H9 (cell line): ENCODE data around the gene SOX15. TPM values are rescaled to one million over a fixed set of nuclear protein-coding genes. Genes with fewer than 3 reads are reported as not detected.
A peak's percentile ranks its signal among the peaks of the same experiment; 100 is the strongest.

Source experiments
- DNase-seq: peaks from one replicate; pipeline ENCODE4 v3.0.0-alpha.2; 2017
- H2AFZ ChIP-seq: one replicate; pipeline ENCODE4 v1.6.1; 2013; ENCODE audit warnings: mild to moderate bottlenecking, low read length, control low read depth, moderate library complexity
- H2AK5ac ChIP-seq: 2 replicates; pipeline ENCODE4 v1.6.1; 2013; ENCODE audit warnings: low read length, control low read depth, mixed read lengths; ENCODE audit not compliant: insufficient read length
- H2BK120ac ChIP-seq: one replicate; pipeline ENCODE4 v1.6.1; 2013; ENCODE audit warnings: low read depth, mild to moderate bottlenecking, low read length, control low read depth, inconsistent platforms; ENCODE audit not compliant: poor library complexity, severe bottlenecking
- H2BK12ac ChIP-seq: 2 replicates; pipeline ENCODE4 v1.6.1; 2013; ENCODE audit warnings: low read length, control low read depth, mixed read lengths, low read depth; ENCODE audit not compliant: insufficient read length
- H2BK15ac ChIP-seq: 2 replicates; pipeline ENCODE4 v1.6.1; 2013; ENCODE audit warnings: low read depth, low read length, control low read depth
- H2BK20ac ChIP-seq: one replicate; pipeline ENCODE4 v1.6.1; 2013; ENCODE audit warnings: low read depth, mild to moderate bottlenecking, low read length, control low read depth, inconsistent platforms; ENCODE audit not compliant: poor library complexity, severe bottlenecking
- H2BK5ac ChIP-seq: 2 replicates; pipeline ENCODE4 v1.6.1; 2013; ENCODE audit warnings: low read length, control low read depth, mixed read lengths; ENCODE audit not compliant: insufficient read length
- H3K14ac ChIP-seq: 2 replicates; pipeline ENCODE4 v1.6.1; 2013; ENCODE audit warnings: low read length, control low read depth; ENCODE audit not compliant: insufficient read depth
- H3K18ac ChIP-seq: 2 replicates; pipeline ENCODE4 v1.6.1; 2013; ENCODE audit warnings: low read depth, mild to moderate bottlenecking, mixed read lengths, low read length, control low read depth; ENCODE audit not compliant: insufficient read length
- H3K23ac ChIP-seq: 2 replicates; pipeline ENCODE4 v1.6.1; 2013; ENCODE audit warnings: low read length, control low read depth, mixed read lengths, low read depth; ENCODE audit not compliant: insufficient read length
- H3K23me2 ChIP-seq: 2 replicates; pipeline ENCODE4 v1.6.1; 2013; ENCODE audit warnings: low read depth, mild to moderate bottlenecking, mixed read lengths, low read length, control low read depth; ENCODE audit not compliant: insufficient read length, poor library complexity, severe bottlenecking
- H3K27ac ChIP-seq: 2 replicates; pipeline ENCODE4 v1.5.1; 2013; ENCODE audit warnings: low read length, control low read depth, mixed read lengths, low read depth; ENCODE audit not compliant: insufficient read length
- H3K27me3 ChIP-seq: 2 replicates; pipeline ENCODE4 v1.6.1; 2013; ENCODE audit warnings: low read length, control low read depth, inconsistent platforms; ENCODE audit not compliant: insufficient read depth
- H3K4ac ChIP-seq: 2 replicates; pipeline ENCODE4 v1.6.1; 2013; ENCODE audit warnings: low read depth, mild to moderate bottlenecking, control low read depth, inconsistent platforms, low read length, moderate library complexity
- H3K4me1 ChIP-seq: 2 replicates; pipeline ENCODE4 v1.6.1; 2013; ENCODE audit warnings: low read length, control low read depth, inconsistent platforms; ENCODE audit not compliant: insufficient read depth
- H3K4me2 ChIP-seq: 2 replicates; pipeline ENCODE4 v1.6.1; 2013; ENCODE audit warnings: low read length, control low read depth, mixed read lengths; ENCODE audit not compliant: insufficient read length, insufficient read depth
- H3K56ac ChIP-seq: 2 replicates; pipeline ENCODE4 v1.6.1; 2013; ENCODE audit warnings: low read depth, mild to moderate bottlenecking, mixed read lengths, low read length, control low read depth; ENCODE audit not compliant: insufficient read length
- H3K79me1 ChIP-seq: 2 replicates; pipeline ENCODE4 v1.6.1; 2013; ENCODE audit warnings: low read depth, mild to moderate bottlenecking, moderate library complexity, low read length, control low read depth, inconsistent platforms; ENCODE audit not compliant: insufficient read depth, poor library complexity, severe bottlenecking
- H3K79me2 ChIP-seq: 2 replicates; pipeline ENCODE4 v1.6.1; 2013; ENCODE audit warnings: low read length, control low read depth, inconsistent platforms; ENCODE audit not compliant: insufficient read depth
- H3K9ac ChIP-seq: 2 replicates; pipeline ENCODE4 v1.6.1; 2013; ENCODE audit warnings: low read length, control low read depth, mixed read lengths; ENCODE audit not compliant: insufficient read length; ENCODE audit errors: extremely low read depth
- H3K9me3 ChIP-seq: one replicate; pipeline ENCODE4 v1.6.1; 2013; ENCODE audit warnings: low read depth, low read length, inconsistent platforms; ENCODE audit not compliant: control insufficient read depth
- H3T11ph ChIP-seq: one replicate; pipeline ENCODE4 v1.6.1; 2013; ENCODE audit warnings: mild to moderate bottlenecking, low read length, control low read depth, inconsistent platforms
- H4K20me1 ChIP-seq: one replicate; pipeline ENCODE4 v1.6.1; 2013; ENCODE audit not compliant: control insufficient read depth, insufficient read length, insufficient read depth
- H4K5ac ChIP-seq: 2 replicates; pipeline ENCODE4 v1.6.1; 2013; ENCODE audit warnings: low read depth, mild to moderate bottlenecking, mixed read lengths, low read length, control low read depth; ENCODE audit not compliant: insufficient read length
- H4K8ac ChIP-seq: replicated peaks from 2 replicates; pipeline ENCODE4 v1.6.1; 2013; ENCODE audit warnings: low read length, control low read depth, mixed read lengths, low read depth; ENCODE audit not compliant: insufficient read length
- H4K91ac ChIP-seq: 2 replicates; pipeline ENCODE4 v1.6.1; 2013; ENCODE audit warnings: low read depth, mild to moderate bottlenecking, moderate library complexity, mixed read lengths, low read length, control low read depth; ENCODE audit not compliant: insufficient read length
- H3K27ac Mint-ChIP-seq, 3 experiments: 2 replicates in 2 of 3; 3 replicates in 1 of 3; pipeline ENCODE4 v1.8.0; 2020 to 2021; ENCODE audit warnings: mixed read lengths in 3 of 3, mild to moderate bottlenecking in 1 of 3, moderate library complexity in 1 of 3
- H3K27me3 Mint-ChIP-seq: 2 replicates; pipeline ENCODE4 v1.8.0; 2021; ENCODE audit warnings: low read depth, mild to moderate bottlenecking, moderate library complexity, mixed read lengths
- H3K36me3 Mint-ChIP-seq, 3 experiments: 2 replicates in 2 of 3; 3 replicates in 1 of 3; pipeline ENCODE4 v1.8.0; 2020 to 2021; ENCODE audit warnings: low read depth in 3 of 3, mixed read lengths in 3 of 3; ENCODE audit not compliant: insufficient read depth in 1 of 3
- H3K4me1 Mint-ChIP-seq, 2 experiments: 2 replicates each; pipeline ENCODE4 v1.8.0; 2020; ENCODE audit warnings: mixed read lengths in 2 of 2
- H3K4me3 Mint-ChIP-seq, 2 experiments: 2 replicates in 1 of 2; 3 replicates in 1 of 2; pipeline ENCODE4 v1.8.0; 2020 to 2021; ENCODE audit warnings: mild to moderate bottlenecking in 2 of 2, mixed read lengths in 2 of 2, moderate library complexity in 1 of 2
- H3K9me3 Mint-ChIP-seq, 2 experiments: 2 replicates in 1 of 2; 3 replicates in 1 of 2; pipeline ENCODE4 v1.8.0; 2020; ENCODE audit warnings: mild to moderate bottlenecking in 2 of 2, mixed read lengths in 2 of 2, moderate library complexity in 1 of 2
- WGBS: extraction: QIAGEN DNeasy Blood & Tissue Kit; methylation state at CpG from one replicate; pipeline ENCODE4 v1.1.7; 2013; ENCODE audit warnings: missing lambda C conversion rate, low lambda C conversion rate, mixed read lengths; ENCODE audit not compliant: insufficient read length; ENCODE audit errors: extremely low coverage; 5-methylcytosine and 5-hydroxymethylcytosine counted together
- total RNA-seq: library from RNA; stranded (reverse); gene quantifications from 2 replicates; pipeline ENCODE4 v1.2.1, GENCODE V29; 2021
- TF ChIP-seq, protein P1 (sequence below): fragments of 200-600 bp; sonication (generic); conservative IDR thresholded peaks from 3 replicates; pipeline ENCODE4 v1.8.0; 2021; ENCODE audit warnings: antibody characterized with exemption, mild to moderate bottlenecking

SOX15 gene
- total RNA-seq, 1 experiment from 2014 or later = 7.7 TPM

DNA sequence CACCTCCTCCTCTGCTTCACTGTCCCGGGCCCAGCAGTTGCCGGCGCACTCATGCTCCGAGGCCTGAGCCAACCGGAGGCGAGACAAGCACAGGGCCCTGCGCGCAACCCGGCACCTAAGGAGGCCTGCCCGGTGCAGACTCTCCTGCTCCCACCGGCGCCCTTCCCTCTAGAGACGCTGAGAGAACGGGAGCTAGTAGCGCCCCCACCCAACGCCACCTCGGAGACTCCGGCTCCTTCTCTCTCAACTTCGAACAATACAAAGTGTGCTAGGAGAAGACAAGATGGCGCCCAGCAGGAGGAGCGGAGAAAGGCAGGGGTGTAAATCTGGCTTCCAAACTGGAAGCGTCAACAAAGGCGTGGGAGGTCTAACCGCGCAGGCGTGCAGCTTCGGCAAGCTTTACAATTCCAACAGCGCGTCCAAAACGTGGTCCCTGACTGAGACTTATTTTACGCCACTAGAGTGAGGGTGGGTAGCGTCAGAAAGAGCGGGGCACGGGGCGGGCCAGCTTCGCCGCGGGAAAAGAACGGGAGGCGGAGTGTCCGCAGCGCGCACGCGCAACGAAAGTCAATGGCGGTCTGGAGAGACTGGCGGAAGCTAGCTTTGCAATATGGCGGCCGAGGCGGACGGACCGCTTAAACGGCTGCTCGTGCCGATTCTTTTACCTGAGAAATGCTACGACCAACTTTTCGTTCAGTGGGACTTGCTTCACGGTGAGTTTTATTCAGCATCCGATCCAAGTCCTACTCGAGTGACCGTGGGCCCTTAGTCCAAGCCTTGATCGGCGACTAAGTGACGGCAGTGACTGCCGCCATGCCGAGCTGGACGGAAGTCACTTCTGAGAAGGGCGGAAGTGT lies 6.4 kb downstream of the SOX15 start, which contains the start of gene MPDU1:
Gene MPDU1 (plus strand): TSS at position 600 of the 857 bp plus-strand sequence. CDS start 11 bp downstream, at position 611.
- no peak within 1 kb of the TSS for H3K23ac ChIP-seq
- H3K18ac ChIP-seq = peak within 1 kb of the TSS; percentile 100
- peak within 1 kb of the TSS; percentile 96 for H4K91ac ChIP-seq
- H3K27ac ChIP-seq = peak within 1 kb of the TSS; percentile 96
- peak within 1 kb of the TSS; percentile 93 for H3T11ph ChIP-seq
- peak within 1 kb of the TSS; percentile 92 for H2BK5ac ChIP-seq
- H3K4me3 Mint-ChIP-seq = peak within 1 kb of the TSS; percentile 98
- WGBS = no CpG with 5 or more reads among the region's 69 CpGs
- no peak within 1 kb of the TSS for H2BK15ac ChIP-seq
- TF ChIP-seq, protein P1, sequence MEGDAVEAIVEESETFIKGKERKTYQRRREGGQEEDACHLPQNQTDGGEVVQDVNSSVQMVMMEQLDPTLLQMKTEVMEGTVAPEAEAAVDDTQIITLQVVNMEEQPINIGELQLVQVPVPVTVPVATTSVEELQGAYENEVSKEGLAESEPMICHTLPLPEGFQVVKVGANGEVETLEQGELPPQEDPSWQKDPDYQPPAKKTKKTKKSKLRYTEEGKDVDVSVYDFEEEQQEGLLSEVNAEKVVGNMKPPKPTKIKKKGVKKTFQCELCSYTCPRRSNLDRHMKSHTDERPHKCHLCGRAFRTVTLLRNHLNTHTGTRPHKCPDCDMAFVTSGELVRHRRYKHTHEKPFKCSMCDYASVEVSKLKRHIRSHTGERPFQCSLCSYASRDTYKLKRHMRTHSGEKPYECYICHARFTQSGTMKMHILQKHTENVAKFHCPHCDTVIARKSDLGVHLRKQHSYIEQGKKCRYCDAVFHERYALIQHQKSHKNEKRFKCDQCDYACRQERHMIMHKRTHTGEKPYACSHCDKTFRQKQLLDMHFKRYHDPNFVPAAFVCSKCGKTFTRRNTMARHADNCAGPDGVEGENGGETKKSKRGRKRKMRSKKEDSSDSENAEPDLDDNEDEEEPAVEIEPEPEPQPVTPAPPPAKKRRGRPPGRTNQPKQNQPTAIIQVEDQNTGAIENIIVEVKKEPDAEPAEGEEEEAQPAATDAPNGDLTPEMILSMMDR = no peak
- no peaks in the 10 kb centered on the region for H3K27me3 ChIP-seq
- peak within 1 kb of the TSS; percentile 92 for H2BK12ac ChIP-seq
- H4K20me1 ChIP-seq = no peaks in the 10 kb centered on the region
- H3K36me3 Mint-ChIP-seq = peaks cover 10 to 43% (median 38%) of the 10 kb centered on the region in 3 experiments
- no peaks in the 10 kb centered on the region; the same call in none of the 2 replicates for H3K27me3 Mint-ChIP-seq
- no peak within 1 kb of the TSS for H2AFZ ChIP-seq
- H3K9ac ChIP-seq = peak within 1 kb of the TSS; percentile 100
- no peak within 1 kb of the TSS for H2AK5ac ChIP-seq
- H3K4me1 Mint-ChIP-seq = peaks cover 31 to 55% of the 10 kb centered on the region in 2 experiments
- H3K27ac Mint-ChIP-seq = peak within 1 kb of the TSS; percentile 100
- peak within 1 kb of the TSS; percentile 82 for H2BK120ac ChIP-seq
- H3K4me1 ChIP-seq = no peaks in the 10 kb centered on the region
- H4K5ac ChIP-seq = peak within 1 kb of the TSS; percentile 99
- peak within 1 kb of the TSS; percentile 92 for H3K56ac ChIP-seq
- peak; percentile 98 for DNase-seq
- H3K4me2 ChIP-seq = peak within 1 kb of the TSS; percentile 79
- peaks cover 3% of the 10 kb centered on the region for H3K23me2 ChIP-seq
- H3K9me3 ChIP-seq = no peaks in the 10 kb centered on the region
- H2BK20ac ChIP-seq = no peak within 1 kb of the TSS
- peak within 1 kb of the TSS; percentile 70 for H3K4ac ChIP-seq
- H3K79me1 ChIP-seq = no peaks in the 10 kb centered on the region
- H3K9me3 Mint-ChIP-seq = peaks cover 0 to 3% of the 10 kb centered on the region in 2 experiments; a peak in 1 of 5 replicates
- no peaks in the 10 kb centered on the region; the same call in 1 of the 2 replicates for H3K79me2 ChIP-seq
- H4K8ac ChIP-seq = peak within 1 kb of the TSS; percentile 98
- H3K14ac ChIP-seq = peak within 1 kb of the TSS; percentile 100
